GM20000 (cell line): ENCODE data around the gene GBA2.

ENCODE experiments used
- DNase-seq: peaks from one replicate; pipeline ENCODE4 v3.0.0; 2012; ENCODE audit warnings: low spot score
- CTCF ChIP-seq: IDR thresholded peaks from 2 replicates; pipeline ENCODE4 v1.5.1; 2012; ENCODE audit warnings: mild to moderate bottlenecking, control low read depth; ENCODE audit errors: extremely low read depth, missing control alignments

The GBA2 gene

DNA sequence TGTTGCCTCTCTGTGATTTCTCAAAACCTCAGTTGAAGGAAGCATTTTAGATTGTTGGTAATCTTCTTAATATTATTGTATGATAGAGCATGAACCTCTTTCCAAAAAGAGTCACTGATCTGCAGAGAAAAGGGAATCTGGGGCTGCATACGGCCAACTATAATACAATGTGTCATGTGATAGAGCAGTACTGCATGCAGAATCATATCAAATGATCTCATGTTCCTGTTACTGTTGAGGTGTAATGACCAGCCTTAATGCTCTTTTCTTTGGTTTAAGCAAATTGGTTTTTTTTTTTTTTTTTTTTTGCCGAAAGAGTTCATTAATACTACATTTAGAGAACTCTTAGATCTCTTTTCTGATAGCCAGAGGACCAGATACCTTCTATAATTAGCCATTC is 18.0 kb upstream of the GBA2 start:
- DNase-seq: no peak
- TF ChIP-seq CTCF: no peak

- no peak for TF ChIP-seq CTCF
- no peak for DNase-seq
Observed at GRCh38 chr9:35763803-35764202, 14.8 kb upstream of the GBA2 start.

DNA sequence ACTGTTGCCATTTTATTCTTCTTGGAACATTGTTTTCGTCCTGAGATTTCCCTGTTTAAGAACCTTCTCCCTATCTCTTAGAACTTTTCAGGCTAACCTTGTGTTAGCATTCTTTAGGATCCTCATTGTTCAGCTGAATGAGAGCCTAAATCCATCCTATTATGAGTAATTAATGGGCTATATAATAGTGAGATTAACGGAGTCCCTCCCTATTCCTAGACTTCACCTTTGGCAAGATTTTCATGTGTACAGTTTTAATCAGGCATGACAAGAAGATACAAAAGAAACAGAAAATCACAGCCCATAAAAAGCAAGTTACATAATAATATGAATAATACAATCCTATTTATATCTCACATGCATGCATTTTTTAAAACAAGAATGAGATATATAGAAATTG is 14.2 kb upstream of the GBA2 start:
- no peak for TF ChIP-seq CTCF

DNA sequence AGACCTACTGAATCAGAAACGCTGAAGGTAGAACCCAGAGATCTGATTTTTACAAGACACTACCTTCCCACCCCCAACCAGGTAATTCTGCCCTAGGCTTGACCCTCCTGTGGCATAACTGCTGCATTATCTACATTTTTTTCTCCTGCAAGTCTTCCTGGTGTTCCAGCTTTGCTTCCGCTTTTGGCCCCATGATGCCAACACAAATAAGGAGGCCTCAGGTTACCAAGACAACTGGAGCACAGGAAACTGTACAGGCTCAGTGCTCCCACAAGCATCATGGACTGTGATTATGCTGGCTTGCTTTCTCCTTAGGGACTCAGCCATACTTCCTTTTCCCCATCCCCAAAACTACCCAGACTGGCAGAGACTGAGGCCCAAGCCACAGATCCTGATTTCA is 11.6 kb upstream of the GBA2 start:
- TF ChIP-seq CTCF: no peak
- no peak for DNase-seq

More for the DNA sequence above, 14.2 kb upstream of the GBA2 start:
- no peak for DNase-seq

- DNase-seq: no peak
- no peak for TF ChIP-seq CTCF
Observed at GRCh38 chr9:35759795-35760194, 10.8 kb upstream of the GBA2 start.

DNA sequence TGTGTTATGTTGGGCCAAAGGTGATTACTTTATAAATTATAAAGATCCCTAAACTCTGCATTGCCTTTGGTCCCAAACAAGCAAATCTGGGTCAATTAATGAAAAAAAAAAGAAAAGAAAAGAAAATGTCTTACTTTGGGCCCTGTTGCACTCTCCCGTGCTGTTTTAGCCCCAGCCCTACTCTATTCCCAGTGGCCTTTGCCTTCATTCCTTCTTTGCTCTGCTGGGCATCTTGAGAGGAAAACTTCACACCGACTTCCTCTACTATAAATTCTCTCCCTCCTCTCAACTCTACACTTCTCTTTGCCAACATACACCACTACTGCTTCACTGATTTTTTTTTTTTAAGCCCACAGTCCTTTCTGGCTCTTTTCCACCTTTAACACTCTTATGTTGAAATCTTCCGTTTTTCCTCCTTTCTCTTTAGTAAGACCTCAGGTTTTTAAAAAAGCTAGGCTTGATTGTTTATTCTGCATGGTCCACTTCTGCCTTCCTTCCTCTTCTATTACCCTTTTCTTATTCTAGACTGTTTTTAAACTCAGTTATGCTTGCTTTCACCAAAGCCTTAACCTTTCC is 9.5 kb upstream of the GBA2 start:
- no peak for DNase-seq
- TF ChIP-seq CTCF: no peak

DNA sequence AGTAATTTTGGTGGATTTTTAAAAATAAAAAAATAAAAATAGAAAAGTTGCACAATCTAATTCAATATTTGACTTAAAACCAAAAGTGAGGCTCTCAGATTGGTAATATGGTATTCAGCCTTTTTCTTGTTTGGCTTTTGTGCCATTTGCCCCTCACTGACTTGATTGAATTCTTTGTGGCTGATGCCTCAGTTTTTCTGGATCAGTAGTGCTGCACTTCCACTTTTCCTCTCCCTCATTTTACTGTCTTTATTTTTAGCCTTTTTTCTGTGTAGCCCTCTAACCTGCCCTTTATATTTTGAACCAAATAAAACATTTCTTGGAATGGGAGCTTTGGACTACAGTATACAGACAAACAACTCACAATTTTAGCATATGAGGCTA is 8.9 kb upstream of the GBA2 start:
- DNase-seq: no peak
- TF ChIP-seq CTCF: no peak
